Renal cortical epithelial cell (primary cell): ENCODE data around the gene GLT8D1. TPM values are rescaled to one million over a fixed set of nuclear protein-coding genes. Genes with fewer than 3 reads are reported as not detected.
"Not testable (repeated sequence)": the region's sequence is repeated elsewhere in the genome, so short reads cannot be mapped to it uniquely, and the experiment has no call there.

Experiments used
- DNase-seq: peaks from one replicate; pipeline ENCODE4 v3.0.0-alpha.2; 2011; ENCODE audit warnings: low read depth
- total RNA-seq: library from RNA; depleted of rRNA; stranded (reverse); fragments of >200 nt; gene quantifications from 2 replicates; pipeline ENCODE4 v1.2.3, GENCODE V29; 2014

The GLT8D1 gene
- total RNA-seq, 1 donor from 2014 or later = 133 TPM

DNA sequence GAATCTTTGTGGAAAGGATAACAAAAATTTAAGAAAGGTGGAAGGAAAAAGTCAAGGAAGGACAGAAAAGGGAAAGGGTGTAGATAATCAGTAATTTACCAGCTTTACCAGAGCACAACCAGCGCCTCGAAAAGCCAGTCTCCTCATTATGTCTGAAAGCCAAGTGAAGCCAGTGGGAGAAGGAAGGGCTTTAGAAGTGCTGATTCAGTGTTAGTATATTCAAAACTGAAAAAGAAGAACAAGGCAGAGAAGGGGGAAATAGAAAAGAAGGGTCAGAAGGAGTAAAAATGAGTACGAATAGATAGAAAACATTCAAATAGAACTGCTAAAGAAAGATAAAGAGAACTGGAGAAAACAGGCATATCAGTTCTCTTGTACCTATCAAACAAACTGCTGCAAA lies 24.0 kb downstream of the GLT8D1 start:
- DNase-seq = no peak

GRCh38 chr3:52679811-52680210 lies 25.8 kb downstream of the GLT8D1 start:
- DNase-seq = no peak

- DNase-seq = no peak
Measured at GRCh38 chr3:52679199-52679538, 26.4 kb downstream of the GLT8D1 start.

- no peak for DNase-seq
Measured at GRCh38 chr3:52678265-52679198, 27.1 kb downstream of the GLT8D1 start.

GRCh38 chr3:52676201-52676600 lies 29.4 kb downstream of the GLT8D1 start:
- DNase-seq = not testable (repeated sequence)

DNA sequence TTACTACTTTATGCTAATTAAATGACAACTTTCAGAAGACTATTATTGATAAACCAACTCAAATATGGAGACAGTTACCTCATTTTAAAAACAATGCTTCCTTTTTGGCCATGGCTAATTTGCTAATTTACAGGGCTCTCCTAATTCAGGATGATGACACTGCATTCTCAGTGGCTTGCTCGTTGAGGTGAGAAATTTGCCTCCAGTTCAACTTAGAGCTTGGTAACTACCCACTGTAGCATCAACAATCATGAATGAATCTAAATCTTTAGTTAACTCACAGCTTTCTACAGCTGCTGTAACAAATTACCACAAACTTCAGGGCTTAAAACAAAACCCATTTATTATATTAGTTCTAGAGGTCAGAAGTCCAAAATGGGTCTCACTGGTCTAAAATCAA lies 33.9 kb downstream of the GLT8D1 start:
- peak; percentile 77 for DNase-seq

- peak; percentile 100 for DNase-seq
Measured at GRCh38 chr3:52670621-52671521, 34.7 kb downstream of the GLT8D1 start.

- no peak for DNase-seq
Measured at GRCh38 chr3:52663098-52663497, 42.5 kb downstream of the GLT8D1 start.

DNA sequence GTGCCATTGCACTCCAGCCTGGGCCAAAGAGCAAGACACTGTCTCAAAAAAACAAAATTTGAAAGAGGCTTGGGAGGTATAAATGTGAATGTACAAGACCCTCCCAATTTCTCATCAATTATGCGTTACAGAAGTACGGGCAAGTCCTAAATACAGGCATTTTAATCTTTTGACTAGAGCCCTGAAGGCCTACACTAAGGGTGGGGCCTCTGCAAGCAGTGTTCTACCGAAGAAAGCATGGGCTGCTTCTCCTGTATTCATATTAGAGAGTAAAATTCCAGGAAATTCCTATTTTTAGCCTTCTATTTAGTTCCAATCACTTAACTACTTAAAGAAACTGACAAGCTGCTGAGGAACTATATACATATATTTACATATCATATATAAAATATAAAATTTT lies 45.5 kb downstream of the GLT8D1 start:
- no peak for DNase-seq

- DNase-seq = no peak
Measured at GRCh38 chr3:52655895-52656294, 49.7 kb downstream of the GLT8D1 start.

DNA sequence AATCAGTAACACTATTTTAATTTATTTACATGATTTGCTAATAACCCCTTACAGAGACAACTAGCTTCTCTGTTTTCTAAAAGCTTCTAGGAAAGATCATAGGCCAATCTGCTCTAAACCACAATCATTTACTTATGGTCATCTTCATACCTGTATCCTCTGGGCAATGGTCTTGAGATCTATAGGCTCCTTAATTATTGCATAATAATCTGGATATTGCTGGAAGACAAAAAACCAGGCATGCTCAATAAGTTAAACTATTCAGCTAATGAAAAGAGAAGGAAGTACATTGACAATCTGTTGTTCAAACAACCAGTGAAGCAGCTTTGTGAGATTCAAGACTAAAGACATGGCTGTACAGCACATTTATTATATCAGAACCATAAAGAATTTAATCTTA lies 54.0 kb downstream of the GLT8D1 start:
- DNase-seq = no peak

DNA sequence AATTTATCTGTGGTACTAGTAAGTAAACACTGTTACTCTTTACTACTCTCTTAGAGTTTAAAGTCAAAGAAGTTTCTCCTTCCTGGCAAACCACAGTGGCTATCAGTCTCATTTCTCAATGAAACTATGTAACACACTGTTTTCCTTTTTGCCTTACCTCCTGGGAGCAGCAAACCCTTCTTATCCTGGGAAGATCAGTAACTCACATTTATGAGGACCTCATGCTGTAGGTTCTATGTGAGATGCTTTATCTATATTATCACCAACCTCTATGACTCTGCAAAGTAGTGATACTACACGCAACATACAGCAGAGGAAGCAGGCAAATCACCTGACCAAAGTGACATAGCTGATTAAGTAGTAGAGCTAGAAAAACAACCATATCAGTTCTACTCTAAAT lies 55.2 kb downstream of the GLT8D1 start:
- no peak for DNase-seq

DNA sequence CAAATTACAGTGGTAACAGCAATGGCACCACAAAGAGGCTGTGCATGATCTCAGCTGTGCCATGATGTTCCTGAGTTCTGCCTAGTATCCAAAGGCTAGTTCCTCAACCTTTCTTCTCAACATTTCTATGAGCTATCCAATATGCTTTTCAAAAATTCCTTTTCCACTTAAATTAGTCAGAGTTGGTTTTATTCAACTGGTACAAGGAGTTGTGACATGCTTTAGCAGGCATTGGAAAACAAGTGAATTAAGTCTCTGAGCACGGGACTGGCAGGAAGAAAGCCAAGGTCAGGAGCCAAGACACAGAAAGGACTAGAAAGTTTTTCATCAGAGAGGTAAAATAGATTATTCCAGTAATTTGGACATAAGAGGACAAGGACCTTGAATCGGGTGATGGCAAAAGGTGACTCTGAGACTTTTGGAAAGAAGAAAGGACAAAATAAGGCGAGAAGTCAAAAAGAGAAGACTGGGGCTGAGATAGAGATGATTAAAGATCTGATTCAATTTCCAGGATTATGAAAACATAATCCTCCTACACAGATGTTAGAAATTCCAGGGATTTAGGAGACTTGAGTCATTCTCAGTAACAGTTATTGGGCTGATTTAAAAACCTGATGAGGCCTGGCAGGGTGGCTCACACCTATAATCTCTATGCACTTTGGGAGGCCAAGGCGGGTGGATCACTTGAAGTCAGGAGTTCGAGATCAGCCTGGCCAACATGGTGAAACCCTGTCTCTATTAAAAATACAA lies 56.0 kb downstream of the GLT8D1 start:
- DNase-seq = no peak

- no peak for DNase-seq
Measured at GRCh38 chr3:52645549-52645948, 60.0 kb downstream of the GLT8D1 start.

Other genes with a start within 250 kb of the GLT8D1 start
- gene STAB1, start 210.5 kb downstream of the GLT8D1 start, total RNA-seq = 0.50 and 0.69 TPM in 2 replicates
- gene NT5DC2, start 171.9 kb downstream of the GLT8D1 start, total RNA-seq = 20.3 and 27.7 TPM in 2 replicates
- 0.69 and 2.4 TPM in 2 replicates for gene UQCC5, start 169.2 kb downstream of the GLT8D1 start, total RNA-seq
- 43.6 and 91.2 TPM in 2 replicates for gene PBRM1, start 19.9 kb downstream of the GLT8D1 start, total RNA-seq
- gene GNL3, start 19.8 kb downstream of the GLT8D1 start, total RNA-seq = 113 and 177 TPM in 2 replicates
- 52.4 and 77.1 TPM in 2 replicates for gene SPCS1, start 315 bp upstream of the GLT8D1 start, total RNA-seq
- gene NEK4, start 65.1 kb upstream of the GLT8D1 start, total RNA-seq = 21.9 and 30.8 TPM in 2 replicates
- gene ITIH1, start 71.8 kb upstream of the GLT8D1 start, total RNA-seq = not detected in 2 replicates
- gene ITIH3, start 89.0 kb upstream of the GLT8D1 start, total RNA-seq = not detected in 2 replicates
- 1.9 TPM in 1 of 2 replicates, not detected in the other for gene ITIH4, start 124.9 kb upstream of the GLT8D1 start, total RNA-seq
- not detected in 2 replicates for gene MUSTN1, start 129.2 kb upstream of the GLT8D1 start, total RNA-seq
- gene STIMATE, start 191.8 kb upstream of the GLT8D1 start, total RNA-seq = 11.5 and 12.1 TPM in 2 replicates